ENCODE measurements around the gene SUSD5. TPM values are rescaled to one million over a fixed set of nuclear protein-coding genes. Genes with fewer than 3 reads are reported as not detected.
"Not testable (repeated sequence)": the region's sequence is repeated elsewhere in the genome, so short reads cannot be mapped to it uniquely, and the experiment has no call there.

Gene SUSD5
- total RNA-seq, 4 donors from 2014 or later: 0.13 to 1.2 (median 0.76) TPM; not detected in 1

GRCh38 chr3:33170531-33170930 lies 48.1 kb downstream of the SUSD5 start:
- H3K9me3 ChIP-seq: no peaks in the 10 kb centered on the region
- H3K4me1 ChIP-seq: no peaks in the 10 kb centered on the region
- TF ChIP-seq CTCF (IDR thresholded peaks at IDR 0.05) (no peak), POLR2A (IDR thresholded peaks at IDR 0.05) (no peak)
- H3K36me3 ChIP-seq: no peaks in the 10 kb centered on the region
- intact Hi-C loops (cut with DNase I): no loop called here
- no peak overlapping the region for H3K27ac ChIP-seq
- no peak overlapping the region for H3K4me3 ChIP-seq
- 91 to 94% methylated on average over 4 of the region's 6 CpGs for WGBS, 2 donors
- no peaks in the 10 kb centered on the region for H3K27me3 ChIP-seq
- DNase-seq: no peak

GRCh38 chr3:33167716-33168336 lies 50.8 kb downstream of the SUSD5 start:
- H3K4me3 ChIP-seq: no peak overlapping the region
- no peaks in the 10 kb centered on the region for H3K36me3 ChIP-seq
- intact Hi-C loops (cut with DNase I): no loop called here
- no peaks in the 10 kb centered on the region for H3K27me3 ChIP-seq
- no peak for DNase-seq
- H3K27ac ChIP-seq: peak overlapping the region in 2 of 4 donors; percentile 6 to 40
- no peaks in the 10 kb centered on the region for H3K9me3 ChIP-seq
- TF ChIP-seq CTCF (IDR thresholded peaks at IDR 0.05) (no peak), POLR2A (IDR thresholded peaks at IDR 0.05) (no peak)
- 60% methylated on average over 3 of the region's 3 CpGs for WGBS, 2 donors
- H3K4me1 ChIP-seq: no peaks in the 10 kb centered on the region

- DNase-seq: no peak
- H3K9me3 ChIP-seq: no peaks in the 10 kb centered on the region
- TF ChIP-seq CTCF (IDR thresholded peaks at IDR 0.05) (no peak), POLR2A (IDR thresholded peaks at IDR 0.05) (no peak)
- H3K36me3 ChIP-seq: no peaks in the 10 kb centered on the region
- intact Hi-C loops (cut with DNase I): no loop called here
- peak overlapping the region in 2 of 4 donors; percentile 6 to 40 for H3K27ac ChIP-seq
- no peaks in the 10 kb centered on the region for H3K27me3 ChIP-seq
- WGBS, 2 donors: 60 to 100% methylated on average over 1 to 2 of the region's 3 CpGs
- no peak overlapping the region for H3K4me3 ChIP-seq
- no peaks in the 10 kb centered on the region for H3K4me1 ChIP-seq
These were observed 51.3 kb downstream of the SUSD5 start for GRCh38 chr3:33167284-33167683.

- intact Hi-C loops (cut with DNase I): no loop called here
- no peak for DNase-seq
- Histone ChIP-seq H3K9me3 (no peaks in the 10 kb centered on the region), H3K36me3 (no peaks in the 10 kb centered on the region), H3K27ac (no peak overlapping the region), H3K4me3 (no peak overlapping the region), H3K27me3 (no peaks in the 10 kb centered on the region), H3K4me1 (no peaks in the 10 kb centered on the region)
- 86 to 94% methylated on average over 2 of the region's 2 CpGs for WGBS, 2 donors
- TF ChIP-seq POLR2A (IDR thresholded peaks at IDR 0.05): no peak
- TF ChIP-seq CTCF (IDR thresholded peaks at IDR 0.05): no peak
These were observed 52.5 kb downstream of the SUSD5 start for GRCh38 chr3:33166095-33166494.

GRCh38 chr3:33165372-33165771 lies 53.2 kb downstream of the SUSD5 start:
- Histone ChIP-seq H3K4me1 (no peaks in the 10 kb centered on the region), H3K36me3 (no peaks in the 10 kb centered on the region), H3K4me3 (no peak overlapping the region), H3K9me3 (no peaks in the 10 kb centered on the region), H3K27me3 (no peaks in the 10 kb centered on the region), H3K27ac (no peak overlapping the region)
- DNase-seq: no peak
- intact Hi-C loops (cut with DNase I): no loop called here
- 87 to 96% methylated on average over 1 of the region's 1 CpG for WGBS, 2 donors
- TF ChIP-seq POLR2A (IDR thresholded peaks at IDR 0.05): no peak
- TF ChIP-seq CTCF (IDR thresholded peaks at IDR 0.05): no peak

GRCh38 chr3:33162621-33163020 lies 56.0 kb downstream of the SUSD5 start:
- H3K36me3 ChIP-seq; H3K4me3 ChIP-seq; intact Hi-C loops (cut with DNase I); H3K27ac ChIP-seq; H3K9me3 ChIP-seq; DNase-seq; H3K4me1 ChIP-seq: not testable (repeated sequence)
- 68 to 71% methylated on average over 5 of the region's 5 CpGs for WGBS, 2 donors
- peaks cover 0 to 15% (median 0%) of the 10 kb centered on the region in 4 donors for H3K27me3 ChIP-seq
